B cell (primary cell): Measurements from ENCODE around the gene SPATA6L. TPM values are rescaled to one million over a fixed set of nuclear protein-coding genes. Genes with fewer than 3 reads are reported as not detected.

ENCODE experiments used
- ATAC-seq: fragments of 200-7000 bp; cut with Tn5 transposase; one replicate; pipeline ENCODE4 v1.10.0; 2021; ENCODE audit warnings: low read depth, mild to moderate bottlenecking, moderate number of reproducible peaks, moderate library complexity
- CTCF ChIA-PET: fragments of 350-600 bp; sonication (Branson Sonifier 250); formaldehyde crosslinking; loops from one replicate; lab custom pipeline; 2021; ENCODE audit warnings: antibody characterized with exemption, inconsistent platforms; lab: Charles Lee
- POLR2A ChIA-PET: fragments of 350-600 bp; sonication (Branson Sonifier 250); formaldehyde crosslinking; loops from one replicate; lab custom pipeline; 2021; ENCODE audit warnings: antibody characterized with exemption; lab: Charles Lee
- DNase-seq: peaks from one replicate; pipeline ENCODE4 v3.0.0; 2013
- H2AFZ ChIP-seq: 2 replicates; pipeline ENCODE4 v1.6.1; 2012; ENCODE audit warnings: mild to moderate bottlenecking, low read depth, low read length; ENCODE audit not compliant: insufficient read depth, poor library complexity, severe bottlenecking
- H3K27ac ChIP-seq, 2 donors: 1 replicate in 1 of 2; 2 replicates in 1 of 2; pipeline ENCODE4 v1.5.1; 2012 to 2013; ENCODE audit warnings: low read length in 2 of 2, mild to moderate bottlenecking in 2 of 2, moderate library complexity in 1 of 2
- H3K27me3 ChIP-seq, 4 experiments: fragments of 200-600 bp in 1 of 4; sonication (generic) in 1 of 4; replicated peaks in 1 of 4; 1 replicate in 2 of 4; 2 replicates in 2 of 4; pipeline versions ENCODE4 v1.6.1 to v1.7.0; 2013 to 2016; ENCODE audit warnings: low read length in 3 of 4, mild to moderate bottlenecking in 2 of 4, mixed read lengths in 1 of 4, moderate library complexity in 1 of 4; ENCODE audit not compliant: insufficient read depth in 4 of 4, control insufficient read depth in 3 of 4; ENCODE audit errors: control extremely low read depth in 1 of 4
- H3K36me3 ChIP-seq, 2 experiments: replicated peaks in 1 of 2; 1 replicate in 1 of 2; 2 replicates in 1 of 2; pipeline versions ENCODE4 v1.6.1 to v1.7.1; 2013; ENCODE audit warnings: low read length in 1 of 2; ENCODE audit not compliant: insufficient read depth in 2 of 2, control insufficient read depth in 1 of 2; ENCODE audit errors: control extremely low read depth in 1 of 2, extremely low read depth in 1 of 2
- H3K4me1 ChIP-seq, 2 donors: fragments of 200-600 bp in 1 of 2; sonication (generic) in 1 of 2; 1 replicate in 1 of 2; 2 replicates in 1 of 2; pipeline versions ENCODE4 v1.5.1 to v1.6.1; 2013 to 2017; ENCODE audit warnings: low read length in 2 of 2; ENCODE audit not compliant: control insufficient read depth in 2 of 2, insufficient read depth in 2 of 2
- H3K4me2 ChIP-seq: replicated peaks from 2 replicates; pipeline ENCODE3; 2012; ENCODE audit warnings: mild to moderate bottlenecking, low read depth, low read length; ENCODE audit not compliant: poor library complexity, severe bottlenecking
- H3K4me3 ChIP-seq, 5 experiments: fragments of 200-600 bp in 1 of 5; sonication (generic) in 1 of 5; 1 replicate in 3 of 5; 2 replicates in 2 of 5; pipeline versions ENCODE4 v1.5.1 to v1.7.0; 2011 to 2016; ENCODE audit warnings: low read length in 4 of 5, mild to moderate bottlenecking in 4 of 5, low read depth in 2 of 5, control low read depth in 1 of 5, moderate library complexity in 1 of 5; ENCODE audit not compliant: insufficient read depth in 1 of 5; ENCODE audit errors: control extremely low read depth in 1 of 5, extremely low read depth in 1 of 5
- H3K79me2 ChIP-seq: fragments of 200-600 bp; sonication (generic); one replicate; pipeline ENCODE4 v1.6.0; 2016; ENCODE audit warnings: low read length; ENCODE audit not compliant: control insufficient read depth, insufficient read depth
- H3K9ac ChIP-seq: fragments of 200-600 bp; sonication (generic); 2 replicates; pipeline ENCODE4 v1.6.1; 2017; ENCODE audit warnings: mild to moderate bottlenecking, low read length, moderate library complexity
- H3K9me3 ChIP-seq, 3 donors: one replicate each; pipeline versions ENCODE4 v1.6.1 to v1.7.1; 2013; ENCODE audit warnings: low read length in 2 of 3; ENCODE audit not compliant: control insufficient read depth in 2 of 3, insufficient read depth in 1 of 3; ENCODE audit errors: control extremely low read depth in 1 of 3
- H4K20me1 ChIP-seq: 2 replicates; pipeline ENCODE4 v1.6.0; 2012; ENCODE audit warnings: mild to moderate bottlenecking, low read length; ENCODE audit not compliant: insufficient read depth, control insufficient read depth, poor library complexity, severe bottlenecking
- H3K27ac Mint-ChIP-seq: one replicate; pipeline ENCODE4 v1.8.0; 2021; ENCODE audit warnings: mixed read lengths
- H3K27me3 Mint-ChIP-seq: one replicate; pipeline ENCODE4 v1.8.0; 2021; ENCODE audit warnings: mixed read lengths
- H3K4me1 Mint-ChIP-seq: one replicate; pipeline ENCODE4 v1.8.0; 2021; ENCODE audit warnings: mixed read lengths
- H3K4me3 Mint-ChIP-seq: one replicate; pipeline ENCODE4 v1.8.0; 2021; ENCODE audit warnings: mixed read lengths
- H3K9me3 Mint-ChIP-seq: one replicate; pipeline ENCODE4 v1.8.0; 2022; ENCODE audit warnings: mixed read lengths; ENCODE audit not compliant: insufficient read depth
- CTCF ChIP-seq: fragments of 200-600 bp; IDR thresholded peaks from one replicate; pipeline ENCODE4 v1.8.0; 2022; ENCODE audit warnings: antibody characterized with exemption, mild to moderate bottlenecking
- EZH2 ChIP-seq: IDR thresholded peaks from 2 replicates; pipeline ENCODE4 v1.6.1; 2012; ENCODE audit warnings: borderline replicate concordance, low read depth, mild to moderate bottlenecking, moderate library complexity, low read length; ENCODE audit not compliant: insufficient read depth, poor library complexity, severe bottlenecking
- WGBS: methylation state at CpG from one replicate; pipeline ENCODE4 v1.1.5; 2013; ENCODE audit warnings: missing lambda C conversion rate; ENCODE audit not compliant: insufficient coverage; 5-methylcytosine and 5-hydroxymethylcytosine counted together
- intact Hi-C: fragments of 100-400 bp; cut with micrococcal nuclease; formaldehyde crosslinking; loops from one replicate; pipeline ENCODE4 v1.10.0; 2022
- polyA plus RNA-seq: library from polyadenylated mRNA; depleted of rRNA; stranded (reverse); fragments of >200 nt; gene quantifications from 2 replicates; pipeline ENCODE4 v1.2.3, GENCODE V29; 2012
- total RNA-seq, 2 donors: library from RNA; stranded (reverse); fragments of 120-200 nt in 1 of 2; gene quantifications; 1 replicate in 1 of 2; 2 replicates in 1 of 2; pipeline versions ENCODE4 v1.2.3 to v1.2.4, GENCODE V29; 2013 to 2022

Gene SPATA6L
- total and polyA plus RNA-seq, 2 donors (not counting 1 experiment from before 2014, with no cell fraction given), result 0.09 to 1.2 TPM

- Histone ChIP-seq H3K9ac (peak overlapping the region; percentile 86), H3K4me1 (peaks cover 17 to 20% of the 10 kb centered on the region in 2 donors), H3K36me3 (peaks cover 4 to 7% of the 10 kb centered on the region in 2 experiments), H3K9me3 (no peaks in the 10 kb centered on the region), H3K4me2 (peak overlapping the region; percentile 87), H3K4me3 (peak overlapping the region; percentile 58 to 97 (median 72)), H3K79me2 (peaks cover 36% of the 10 kb centered on the region), H4K20me1 (no peaks in the 10 kb centered on the region), H3K27me3 (no peaks in the 10 kb centered on the region), H2AFZ (peak overlapping the region; percentile 89), H3K27ac (peak overlapping the region; percentile 89 to 93)
- ChIA-PET CTCF (interaction anchor here (0.6 to 1.4 kb wide), 4 partner anchors 13 to 63 kb away, joined by 3 to 6 read pairs (median 6); partner anchors contain the start of gene SPATA6L), POLR2A (interaction anchor here (0.7 to 1.4 kb wide), 6 partner anchors 22 to 1329 kb away, joined by 3 to 20 read pairs (median 4); partner anchors contain the start of genes AK3 and RCL1)
- no peak for DNase-seq
- intact Hi-C loops, result loop anchor here (1.0 to 5.0 kb wide), 8 partner anchors 16 to 1329 kb away; partner anchors contain the start of genes AK3, ERMP1, JAK2 and PLGRKT
- peak; percentile 15 for ATAC-seq
- Mint-ChIP-seq H3K27me3 (no peaks in the 10 kb centered on the region), H3K4me1 (peaks cover 3% of the 10 kb centered on the region), H3K27ac (no peak overlapping the region), H3K9me3 (no peaks in the 10 kb centered on the region), H3K4me3 (no peak overlapping the region)
- TF ChIP-seq EZH2 (no peak), CTCF (no peak)
- WGBS, result 0% methylated on average over 7 of the region's 16 CpGs
These were observed 12.5 kb upstream of the SPATA6L start for GRCh38 chr9:4678679-4679267.

GRCh38 chr9:4677392-4677791 lies 11.1 kb upstream of the SPATA6L start:
- Histone ChIP-seq H3K4me1 (peaks cover 17 to 20% of the 10 kb centered on the region in 2 donors), H3K4me2 (no peak overlapping the region), H2AFZ (no peak overlapping the region), H3K4me3 (no peak overlapping the region), H3K9ac (no peak overlapping the region), H3K79me2 (peaks cover 26% of the 10 kb centered on the region), H3K27ac (no peak overlapping the region), H3K36me3 (no peaks in the 10 kb centered on the region), H4K20me1 (no peaks in the 10 kb centered on the region), H3K9me3 (no peaks in the 10 kb centered on the region), H3K27me3 (no peaks in the 10 kb centered on the region)
- DNase-seq (no peak), ATAC-seq (no peak)
- no peak overlapping the region for H3K4me3 Mint-ChIP-seq
- intact Hi-C loops, result loop anchor here (5.0 kb wide), 2 partner anchors 760 to 1330 kb away; partner anchors contain the start of gene PLGRKT
- H3K27me3 Mint-ChIP-seq, result no peaks in the 10 kb centered on the region
- H3K9me3 Mint-ChIP-seq, result no peaks in the 10 kb centered on the region
- H3K4me1 Mint-ChIP-seq, result no peaks in the 10 kb centered on the region
- no peak for TF ChIP-seq CTCF
- TF ChIP-seq EZH2, result no peak
- ChIA-PET CTCF (interaction anchor here (0.9 kb wide), 1 partner anchor 73 kb away, joined by 3 read pairs; no protein-coding TSS in a partner anchor), POLR2A (interaction anchor here (0.6 kb wide), 2 partner anchors 10 to 11 kb away, joined by 3 read pairs; partner anchors contain the start of gene SPATA6L)
- no peak overlapping the region for H3K27ac Mint-ChIP-seq
- WGBS, result 100% methylated on average over 2 of the region's 3 CpGs
